Heart right ventricle (tissue), 16 donors: ENCODE measurements around the gene STXBP3. TPM values are rescaled to one million over a fixed set of nuclear protein-coding genes. Genes with fewer than 3 reads are reported as not detected.

ENCODE experiments used
- ATAC-seq, 8 donors: fragments of 200-7000 bp; cut with Tn5 transposase; one replicate each; pipeline ENCODE4 v1.9.1; 2020; ENCODE audit warnings: mild to moderate bottlenecking in 8 of 8, moderate library complexity in 8 of 8, moderate number of reproducible peaks in 1 of 8
- DNase-seq, 2 donors: peaks; one replicate each; pipeline ENCODE4 v3.0.0-alpha.2; 2020
- H3K27ac ChIP-seq, 10 donors: fragments of 200-600 bp; sonication (generic) in 2 of 10; one replicate each; pipeline versions ENCODE4 v1.5.0 to v1.8.0; 2020 to 2022; ENCODE audit warnings: mild to moderate bottlenecking in 3 of 10
- H3K27me3 ChIP-seq, 7 donors: fragments of 200-600 bp; one replicate each; pipeline ENCODE4 v1.8.0; 2021 to 2022; ENCODE audit warnings: mild to moderate bottlenecking in 2 of 7
- H3K36me3 ChIP-seq, 9 donors: fragments of 200-600 bp; sonication (generic) in 1 of 9; one replicate each; pipeline versions ENCODE4 v1.5.0 to v1.8.0; 2020 to 2022; ENCODE audit warnings: mild to moderate bottlenecking in 2 of 9
- H3K4me1 ChIP-seq, 9 donors: fragments of 200-600 bp; sonication (generic) in 1 of 9; one replicate each; pipeline versions ENCODE4 v1.5.0 to v1.8.0; 2020 to 2022; ENCODE audit warnings: mild to moderate bottlenecking in 4 of 9
- H3K4me3 ChIP-seq, 10 donors: fragments of 200-600 bp; sonication (generic) in 2 of 10; one replicate each; pipeline versions ENCODE4 v1.5.0 to v1.8.0; 2020 to 2022; ENCODE audit warnings: mild to moderate bottlenecking in 7 of 10, moderate library complexity in 2 of 10
- H3K9me3 ChIP-seq, 11 donors: fragments of 200-600 bp in 10 of 11; sonication (generic) in 2 of 11; one replicate each; pipeline versions ENCODE4 v1.5.0 to v1.8.0; 2013 to 2022; ENCODE audit warnings: mild to moderate bottlenecking in 2 of 11, control low read depth in 1 of 11, moderate library complexity in 1 of 11
- WGBS, 2 donors: extraction: QIAGEN DNeasy Blood & Tissue Kit; methylation state at CpG; one replicate each; pipeline ENCODE4 v1.1.7; 2013; ENCODE audit warnings: inconsistent platforms in 1 of 2; 5-methylcytosine and 5-hydroxymethylcytosine counted together
- intact Hi-C, 10 donors: fragments of 100-400 bp; cut with DNase I; formaldehyde crosslinking; loops; one replicate each; pipeline versions ENCODE4 v1.11.1 to v1.14.2; 2022
- polyA plus RNA-seq, 2 donors: library from polyadenylated mRNA; stranded (reverse); fragments of 200-250 nt; gene quantifications; one replicate each; pipeline ENCODE4 v1.2.3, GENCODE V29; 2013
- total RNA-seq, 10 donors: library from RNA; stranded (reverse); fragmentation: NEBNext Ultra II Directional in 3 of 10; extraction: Animal tissue kit (Norgen Biotek cat#: 25700) in 3 of 10; gene quantifications; one replicate each; pipeline versions ENCODE4 v1.2.1 to v1.2.4, GENCODE V29; 2021 to 2023
- TF ChIP-seq, protein P1 (sequence below), 9 donors: fragments of 200-600 bp; sonication (generic) in 2 of 9; IDR thresholded peaks; one replicate each; pipeline versions ENCODE4 v1.5.0 to v1.8.0; 2021 to 2022; ENCODE audit warnings: antibody characterized with exemption in 9 of 9, mild to moderate bottlenecking in 5 of 9, moderate library complexity in 1 of 9
- donor health status: Arrhythmogenic right ventricular cardiomyopathy.
- donor health status: ischemic (EF 13 %, LVEDD 7.1; RV severe dilation, severe dysfunction).
- donor health status: healthy with polysubstance abuse.
- donor health status: DM: no; HTN: yes; CAD: no.
- donor health status: DM: no; HTN: no; CAD: no.
- donor health status: ischemic (EF 25% LVEDD 6.9; RV normal size, moderate dysfunction).
- donor health status: ischemic (EF 25% LVEDD 5.7; RV mildly dilated, moderate dysfunction).
- donor health status: healthy.
- donor health status: DM: yes; HTN: yes; CAD: no.
- donor health status: Ischemic cardiomyopathy.
- donor health status: ischemic (EF 35%, LVEDD 5.7; RV mildly dilated, moderate dysfunction).
- donor health status: nonischemic (EF 11% LVEDD 7.7; RV severe dilation, severe dysfunction).
- donor health status: DM: yes; HTN: yes; CAD: no.
- donor health status: PGD.
- donor health status: ischemic (EF 29% LVEDD 5.4; RV normal size, mild dysfunction).
- donor health status: nonischemic (EF 23%, LVEDD 6.1; RV moderate dilation, normal function).

The STXBP3 gene
- total and polyA plus RNA-seq, 12 donors: 18.1 to 34.5 (median 22.9) TPM

DNA sequence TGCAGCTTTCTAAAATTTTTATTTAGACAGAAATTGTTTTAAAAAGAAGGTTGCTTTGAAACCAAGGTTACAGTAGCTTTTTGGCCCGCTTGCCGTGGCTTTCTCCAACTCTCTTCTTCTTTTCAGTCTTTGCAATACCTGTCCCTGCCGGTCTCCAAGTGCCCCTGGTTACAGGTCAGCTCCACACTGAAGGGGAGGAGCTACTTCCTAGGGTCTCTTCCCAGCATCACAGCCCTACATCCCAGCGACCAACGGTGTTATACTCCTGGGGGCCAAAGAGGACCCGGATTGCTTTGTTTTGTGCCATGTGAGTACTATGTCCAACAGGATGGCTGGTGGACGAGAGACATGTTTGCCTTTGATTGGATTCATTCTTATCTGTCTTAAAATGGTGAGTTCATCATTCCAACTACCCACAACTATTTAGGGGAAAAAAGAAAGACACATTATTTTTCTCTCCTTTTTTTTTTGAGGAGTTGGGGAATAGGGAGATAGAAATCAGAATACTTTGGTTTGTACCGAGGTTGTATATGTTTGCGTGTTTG lies 33.8 kb upstream of the STXBP3 start, which contains the start of gene FNDC7:
Gene FNDC7 (plus strand): TSS at position 303 of the 545 bp plus-strand sequence. CDS start 26 bp downstream, at position 329.
- 53 to 56% methylated on average over 9 of the region's 9 CpGs for WGBS, 2 donors
- Histone ChIP-seq H3K27me3 (peaks cover 0 to 8% (median 3%) of the 10 kb centered on the region in 7 donors), H3K4me3 (no peak within 1 kb of the TSS), H3K27ac (no peak within 1 kb of the TSS), H3K36me3 (no peaks in the 10 kb centered on the region), H3K9me3 (no peaks in the 10 kb centered on the region), H3K4me1 (peaks cover 0 to 4% (median 0%) of the 10 kb centered on the region in 9 donors)
- TF ChIP-seq, protein P1, sequence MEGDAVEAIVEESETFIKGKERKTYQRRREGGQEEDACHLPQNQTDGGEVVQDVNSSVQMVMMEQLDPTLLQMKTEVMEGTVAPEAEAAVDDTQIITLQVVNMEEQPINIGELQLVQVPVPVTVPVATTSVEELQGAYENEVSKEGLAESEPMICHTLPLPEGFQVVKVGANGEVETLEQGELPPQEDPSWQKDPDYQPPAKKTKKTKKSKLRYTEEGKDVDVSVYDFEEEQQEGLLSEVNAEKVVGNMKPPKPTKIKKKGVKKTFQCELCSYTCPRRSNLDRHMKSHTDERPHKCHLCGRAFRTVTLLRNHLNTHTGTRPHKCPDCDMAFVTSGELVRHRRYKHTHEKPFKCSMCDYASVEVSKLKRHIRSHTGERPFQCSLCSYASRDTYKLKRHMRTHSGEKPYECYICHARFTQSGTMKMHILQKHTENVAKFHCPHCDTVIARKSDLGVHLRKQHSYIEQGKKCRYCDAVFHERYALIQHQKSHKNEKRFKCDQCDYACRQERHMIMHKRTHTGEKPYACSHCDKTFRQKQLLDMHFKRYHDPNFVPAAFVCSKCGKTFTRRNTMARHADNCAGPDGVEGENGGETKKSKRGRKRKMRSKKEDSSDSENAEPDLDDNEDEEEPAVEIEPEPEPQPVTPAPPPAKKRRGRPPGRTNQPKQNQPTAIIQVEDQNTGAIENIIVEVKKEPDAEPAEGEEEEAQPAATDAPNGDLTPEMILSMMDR (IDR thresholded peaks at IDR 0.05): no peak
- no peak for DNase-seq
- ATAC-seq: no peak
- intact Hi-C loops: no loop called here

DNA sequence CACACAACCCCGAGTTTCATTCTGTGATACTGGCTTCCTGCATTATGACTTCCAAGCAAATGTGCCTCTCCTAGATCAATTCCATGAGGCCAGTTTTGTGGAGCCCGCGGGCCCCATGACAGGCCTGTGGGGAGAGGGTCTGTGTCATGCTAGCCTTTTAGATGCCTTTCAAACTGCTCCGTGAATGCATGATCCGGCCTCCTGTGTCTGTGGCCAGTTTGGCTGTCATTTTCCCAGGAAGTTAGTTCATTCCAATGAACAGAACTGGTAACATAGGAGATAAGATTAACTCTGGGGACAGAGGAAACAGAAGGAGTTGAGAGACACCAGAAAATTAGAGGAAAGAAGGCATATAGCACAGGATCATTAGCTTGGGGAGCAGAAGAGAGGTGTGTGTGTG lies 30.5 kb upstream of the STXBP3 start:
- Histone ChIP-seq H3K9me3 (no peaks in the 10 kb centered on the region), H3K27me3 (peaks cover 0 to 7% (median 3%) of the 10 kb centered on the region in 7 donors), H3K36me3 (no peaks in the 10 kb centered on the region), H3K4me1 (peaks cover 0 to 23% (median 9%) of the 10 kb centered on the region in 9 donors), H3K4me3 (no peak overlapping the region), H3K27ac (no peak overlapping the region)
- intact Hi-C loops: no loop called here
- no peak for DNase-seq
- 45 to 54% methylated on average over 5 of the region's 5 CpGs for WGBS, 2 donors
- ATAC-seq: peak in 2 of 8 donors; percentile 12 to 34
- TF ChIP-seq, protein P1 (IDR thresholded peaks at IDR 0.05): no peak

DNA sequence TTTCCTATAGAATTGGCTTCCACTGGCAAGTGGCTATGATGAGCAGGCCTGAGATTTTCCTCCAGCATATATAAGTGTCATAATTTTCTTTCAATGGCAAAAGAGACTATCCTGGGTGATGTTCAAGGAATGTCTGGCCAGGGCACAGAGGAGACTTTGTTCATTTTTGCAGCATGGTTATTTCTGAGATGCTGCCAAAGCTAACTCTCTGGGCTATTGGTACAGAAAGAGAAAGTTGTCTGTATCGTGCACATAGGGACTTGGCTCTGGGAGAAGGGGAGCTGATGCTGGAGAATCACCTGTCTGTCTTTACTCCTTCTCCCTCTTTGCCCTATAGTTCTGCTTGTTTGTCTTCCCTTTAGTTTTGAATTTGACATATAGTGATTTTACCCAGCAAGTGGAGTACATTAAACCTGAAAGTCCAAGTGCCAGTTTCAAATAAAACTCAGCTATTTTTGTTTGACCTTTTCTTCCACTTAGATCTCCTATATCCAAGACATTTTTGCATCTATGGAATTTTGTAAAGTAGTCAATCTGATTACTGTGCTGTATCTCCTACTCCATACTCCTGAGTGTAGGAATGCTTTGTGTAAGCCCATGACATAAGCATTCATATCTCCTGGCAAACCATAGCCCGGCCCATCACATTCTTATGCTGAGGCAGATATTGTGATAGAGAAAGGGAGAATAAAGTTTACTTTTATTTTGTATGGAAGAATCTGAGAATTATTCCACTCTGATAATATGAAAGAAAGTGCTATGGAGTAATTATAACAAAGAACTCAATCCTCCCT lies 29.8 kb upstream of the STXBP3 start:
- Histone ChIP-seq H3K27me3 (peaks cover 0 to 7% (median 3%) of the 10 kb centered on the region in 7 donors), H3K4me1 (peaks cover 0 to 25% (median 9%) of the 10 kb centered on the region in 9 donors), H3K36me3 (no peaks in the 10 kb centered on the region), H3K4me3 (no peak overlapping the region), H3K9me3 (no peaks in the 10 kb centered on the region), H3K27ac (no peak overlapping the region)
- ATAC-seq (peak in 1 of 8 donors; percentile 10), DNase-seq (no peak)
- intact Hi-C loops: no loop called here
- WGBS, 2 donors: 65 to 77% methylated on average over 2 of the region's 2 CpGs
- TF ChIP-seq, protein P1 (IDR thresholded peaks at IDR 0.05): no peak

DNA sequence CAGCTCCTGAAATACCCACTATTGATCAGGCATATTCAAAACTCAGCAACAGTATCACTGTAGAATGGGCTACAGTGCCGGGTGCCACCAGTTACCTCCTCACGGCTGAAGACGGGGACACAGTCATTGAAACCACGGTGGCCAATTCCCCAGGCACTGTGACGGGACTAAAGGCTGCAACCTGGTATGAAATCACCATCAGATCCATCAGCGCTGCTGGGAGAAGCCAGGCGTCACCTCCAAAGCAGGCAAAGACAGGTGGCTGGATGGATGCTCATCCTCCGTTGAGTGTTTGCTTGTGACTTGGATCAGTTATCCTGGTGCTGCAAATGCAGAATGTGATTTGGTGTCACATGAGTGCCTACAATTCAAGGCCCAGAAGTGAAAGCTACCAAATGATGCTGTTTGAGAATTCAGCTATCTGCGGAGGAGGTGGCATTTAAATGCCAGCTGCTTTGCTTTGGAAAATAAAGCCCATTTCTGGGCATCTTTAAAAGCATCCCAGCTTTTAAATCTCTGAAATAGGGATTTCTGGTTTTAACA lies 28.6 kb upstream of the STXBP3 start:
- Histone ChIP-seq H3K4me3 (no peak overlapping the region), H3K27me3 (peaks cover 0 to 2% (median 0%) of the 10 kb centered on the region in 7 donors), H3K27ac (no peak overlapping the region), H3K9me3 (no peaks in the 10 kb centered on the region), H3K36me3 (no peaks in the 10 kb centered on the region), H3K4me1 (peaks cover 0 to 25% (median 9%) of the 10 kb centered on the region in 9 donors)
- DNase-seq: no peak
- TF ChIP-seq, protein P1 (IDR thresholded peaks at IDR 0.05): no peak
- ATAC-seq: no peak
- 94 to 95% methylated on average over 9 of the region's 9 CpGs for WGBS, 2 donors
- intact Hi-C loops: no loop called here
